Stimulated activated CD4-positive, alpha-beta T cell treated with anti-CD3 and anti-CD28 coated beads, Interleukin-4, amount 100 ng/mL, for 24 hours (primary cell): Measurements from ENCODE around the gene FOXD2.
A peak's percentile ranks its signal among the peaks of the same experiment; 100 is the strongest.

Experiments used
- DNase-seq: peaks from one replicate; pipeline ENCODE4 v3.0.0-alpha.2; 2020

Gene FOXD2

DNA sequence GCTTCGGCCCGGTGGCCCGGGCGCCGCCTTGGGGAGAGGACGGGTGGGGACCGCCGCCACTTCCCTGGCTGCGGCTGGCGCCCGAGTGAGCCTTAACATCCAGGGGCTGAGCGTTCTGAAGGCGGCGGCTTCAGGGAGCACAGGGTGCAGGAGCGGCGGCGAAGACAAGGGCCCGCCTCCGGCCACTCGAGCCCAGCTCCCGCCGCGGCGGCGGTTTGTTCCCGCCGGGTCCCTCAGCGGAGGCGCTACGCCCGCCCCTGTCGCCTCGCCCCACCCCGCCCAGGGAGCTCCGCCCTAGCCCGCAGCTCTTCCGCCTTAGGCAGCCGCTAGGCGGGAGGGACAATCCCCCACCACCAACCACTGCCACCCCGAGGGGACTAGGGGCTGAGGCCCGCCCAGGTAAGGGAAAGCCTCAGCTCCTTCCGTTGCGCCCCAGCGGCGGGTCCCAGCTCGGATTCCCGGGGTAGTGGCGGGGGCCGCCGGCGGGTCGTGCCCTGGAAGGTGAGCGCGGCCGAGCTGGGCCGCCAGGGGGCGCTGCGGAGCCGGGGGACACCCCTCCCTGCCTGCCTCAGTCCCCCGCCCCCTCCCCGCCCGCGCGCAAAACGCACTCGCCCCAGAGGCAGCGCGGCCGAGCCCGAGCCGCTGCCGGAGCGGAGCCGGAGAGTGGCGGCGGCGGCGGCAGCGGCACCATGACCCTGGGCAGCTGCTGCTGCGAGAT, at the start of gene FOXD2:
TSS of gene FOXD2 (plus strand) at position 598 of the 718 bp plus-strand sequence. CDS start at position 690, 92 bp downstream.
- DNase-seq, result peak; percentile 89

DNA sequence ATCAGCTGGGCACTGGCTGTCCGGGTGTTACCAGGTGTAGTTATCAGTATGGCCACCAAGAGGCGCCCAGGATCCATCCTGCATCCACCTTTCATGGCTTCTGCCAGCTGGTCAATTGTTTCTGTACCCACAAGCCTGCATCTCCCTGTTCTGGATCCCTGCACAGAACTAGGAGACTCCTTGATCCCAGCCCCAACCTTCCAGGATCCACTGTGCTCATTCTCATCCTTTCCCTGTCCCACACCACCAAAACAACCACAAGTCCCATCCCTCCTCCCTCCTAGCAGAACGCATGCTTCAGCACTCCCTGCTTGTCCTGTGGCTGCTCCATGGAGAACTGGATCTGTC, 49.0 kb upstream of the FOXD2 start:
- DNase-seq, result peak; percentile 44

DNA sequence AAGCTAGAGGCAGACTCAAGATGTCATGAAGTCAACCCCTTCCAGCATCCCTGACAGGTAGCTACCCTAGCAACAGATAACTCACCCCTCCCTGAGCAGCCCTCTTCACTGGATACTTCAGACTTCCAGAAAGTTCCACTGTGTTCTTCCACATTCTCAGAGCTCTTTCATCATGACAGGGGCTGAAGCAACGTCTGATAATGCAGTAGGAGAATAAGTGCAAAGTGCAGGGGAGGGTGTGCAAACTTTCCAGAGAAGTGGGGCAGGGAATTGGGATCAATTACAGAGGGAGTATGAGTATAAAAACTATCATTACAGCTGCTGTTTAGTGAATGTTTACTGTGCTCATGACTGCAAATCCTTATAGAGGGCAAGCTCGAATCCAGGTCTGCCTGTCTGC, 48.1 kb upstream of the FOXD2 start:
- no peak for DNase-seq

DNA sequence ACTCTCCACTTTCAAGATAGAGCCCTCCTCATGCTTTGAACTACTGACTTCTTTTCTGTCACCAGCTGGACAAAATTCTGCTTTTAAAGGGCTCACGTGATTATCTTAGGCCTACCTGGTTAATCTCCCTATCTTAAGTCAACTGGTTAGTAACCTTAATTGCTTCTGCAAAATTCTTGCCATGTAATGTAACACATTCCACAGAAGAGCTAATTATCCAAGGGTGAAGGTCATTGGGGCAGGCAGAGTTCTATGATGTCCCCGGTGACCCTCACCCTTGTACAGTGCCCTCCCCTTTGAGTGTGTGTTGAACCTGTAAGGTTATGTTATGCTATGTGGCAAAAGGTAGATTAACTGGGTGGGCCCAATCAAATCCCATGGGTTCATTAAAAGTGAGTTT, 47.0 kb upstream of the FOXD2 start:
- DNase-seq, result no peak

DNA sequence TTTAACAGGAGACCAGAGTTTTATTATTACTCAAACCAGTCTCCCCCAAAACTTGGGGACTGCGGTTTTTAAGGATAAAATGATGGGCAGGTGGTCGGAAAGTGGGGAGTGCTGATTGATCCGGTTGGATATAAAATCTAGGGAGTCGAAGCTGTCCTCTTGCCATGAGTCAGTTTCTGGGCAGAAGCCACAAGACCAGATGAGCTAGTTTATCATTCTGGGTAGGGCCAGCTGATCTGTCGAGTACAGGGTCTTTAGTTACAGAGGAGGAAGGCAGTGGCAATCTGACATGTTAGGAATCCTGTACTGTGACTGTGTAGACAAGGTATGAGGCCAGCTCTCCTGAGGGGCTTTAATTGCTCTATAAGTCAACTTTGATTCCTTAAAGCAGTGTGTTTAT, 44.7 kb upstream of the FOXD2 start:
- DNase-seq, result no peak

DNA sequence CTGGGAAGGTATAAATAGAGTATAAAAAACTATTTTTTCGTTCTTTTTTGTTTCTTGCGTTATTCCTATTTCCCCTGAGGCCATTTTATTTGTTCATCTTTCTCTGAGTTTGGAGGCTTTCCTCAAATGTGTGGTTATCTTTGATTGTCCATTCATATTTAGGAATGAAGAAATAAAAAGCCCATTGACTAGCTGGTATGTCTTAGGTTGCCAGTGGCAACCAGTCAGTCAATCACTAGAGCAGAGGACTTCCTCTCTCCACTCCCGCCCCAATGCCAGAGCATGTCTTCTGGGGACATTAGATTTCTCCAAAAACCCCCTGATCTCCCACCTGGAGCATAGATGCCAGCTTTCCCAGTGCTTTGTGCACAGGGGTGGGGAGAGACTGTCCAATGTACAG, 42.4 kb upstream of the FOXD2 start:
- no peak for DNase-seq

DNA sequence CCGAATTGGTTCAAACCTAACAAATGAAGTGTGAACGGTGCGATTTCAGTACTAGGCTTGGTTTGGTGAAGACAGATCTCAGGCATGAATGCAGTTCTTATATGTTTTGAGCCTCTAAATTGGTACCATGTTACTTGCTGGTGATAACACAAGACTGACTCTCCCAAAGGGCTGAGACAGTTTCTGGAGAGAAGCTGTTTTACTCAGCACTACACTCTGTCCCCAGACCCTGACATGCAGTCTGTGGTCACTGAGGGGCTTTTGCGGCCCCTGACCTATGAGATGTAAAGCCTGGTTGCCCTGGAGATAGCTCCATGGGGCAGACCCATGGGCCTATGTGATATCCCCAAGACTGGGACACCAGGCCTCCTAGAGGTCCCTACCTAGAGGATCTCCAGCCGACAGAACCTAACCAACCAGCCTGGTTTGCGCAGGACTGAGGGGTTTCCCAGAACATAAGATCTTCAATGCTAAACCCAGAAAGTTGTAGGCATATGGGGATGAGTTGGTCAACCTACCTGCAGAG, 41.1 kb upstream of the FOXD2 start:
- no peak for DNase-seq

DNA sequence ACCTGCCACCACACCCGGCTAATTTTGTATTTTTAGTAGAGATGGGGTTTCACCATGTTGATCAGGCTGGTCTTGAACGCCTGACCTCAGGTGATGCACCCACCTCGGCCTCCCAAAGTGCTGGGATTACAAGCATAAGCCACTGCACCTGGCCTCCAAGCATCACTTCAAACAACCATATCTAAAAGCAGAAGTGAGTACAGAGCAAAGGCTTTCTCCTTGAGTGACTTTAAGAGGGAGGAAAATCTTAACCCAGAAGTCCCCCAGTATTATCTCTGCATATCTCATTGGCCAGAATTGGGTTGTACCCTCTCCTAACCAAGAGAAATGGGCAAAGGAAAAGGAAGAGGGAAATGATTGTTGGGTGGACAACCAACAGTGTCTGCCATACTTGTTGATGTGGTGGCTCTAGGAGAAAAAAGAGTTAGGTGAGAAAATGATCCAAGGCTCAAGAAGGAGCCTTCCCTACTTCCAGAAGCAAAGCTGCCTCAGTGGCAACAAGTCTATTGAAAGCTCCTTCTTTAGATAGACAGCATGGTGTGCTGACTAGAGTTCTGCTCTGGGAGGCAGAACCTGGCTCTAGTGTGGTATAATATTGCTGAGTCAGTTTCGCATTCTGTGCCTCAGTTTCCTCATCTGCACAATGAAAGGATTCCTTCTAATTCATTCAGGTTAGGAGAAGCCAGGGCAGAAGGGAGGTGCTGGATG, 38.6 kb upstream of the FOXD2 start:
- no peak for DNase-seq

DNA sequence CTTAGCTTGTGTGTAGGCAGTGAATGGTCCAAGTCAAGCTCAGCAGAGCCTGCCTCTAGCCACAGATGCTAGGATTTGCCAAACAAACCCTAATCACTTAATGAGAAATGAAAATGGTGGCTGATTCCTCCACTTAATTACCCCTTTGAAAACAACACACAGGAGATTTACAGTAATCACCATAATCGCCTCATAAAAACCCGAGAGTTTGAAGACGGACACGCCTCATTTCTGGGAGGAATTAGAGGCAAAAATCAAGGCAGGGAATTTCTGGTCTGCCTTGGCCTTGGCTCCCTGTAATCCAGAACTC, 38.0 kb upstream of the FOXD2 start:
- no peak for DNase-seq

DNA sequence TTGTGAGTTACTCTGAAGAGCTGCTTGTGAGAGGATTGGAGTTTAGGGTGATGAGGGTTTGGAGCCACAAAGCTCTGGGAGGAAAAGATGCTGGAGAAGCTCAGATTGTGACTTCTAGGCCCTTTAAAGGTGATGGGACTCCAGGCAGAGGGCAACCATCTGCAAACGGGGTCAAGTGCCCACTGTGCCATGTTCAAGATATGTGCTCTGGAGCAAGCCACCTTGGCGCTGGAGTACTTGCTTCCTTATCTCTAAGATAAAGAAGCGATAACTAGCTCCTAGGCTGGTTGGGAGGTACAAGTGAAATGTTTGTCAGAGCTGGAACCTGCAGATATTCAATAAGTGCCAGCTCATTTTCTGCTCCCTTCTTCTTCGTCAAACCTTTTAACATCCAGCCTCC, 36.1 kb upstream of the FOXD2 start:
- DNase-seq, result no peak

DNA sequence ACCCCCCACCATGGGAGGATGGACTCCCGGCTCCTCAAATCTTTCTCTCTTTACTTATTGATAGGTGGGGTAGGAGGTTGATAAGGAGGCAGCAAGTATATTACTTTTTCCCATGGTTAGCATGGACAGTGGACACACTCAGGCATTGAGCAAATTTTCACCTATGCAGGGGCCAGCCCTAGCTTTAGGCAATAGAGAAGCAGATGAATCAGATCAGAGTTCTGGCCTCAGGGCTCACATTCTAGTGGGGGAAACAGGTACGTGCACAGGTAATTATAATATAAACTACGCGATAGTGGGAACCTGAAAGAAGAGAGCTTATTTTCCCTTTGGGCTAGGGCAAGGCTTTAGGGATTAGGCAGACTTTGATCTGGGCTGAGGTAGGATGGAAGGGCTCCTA, 35.3 kb upstream of the FOXD2 start:
- DNase-seq, result no peak

DNA sequence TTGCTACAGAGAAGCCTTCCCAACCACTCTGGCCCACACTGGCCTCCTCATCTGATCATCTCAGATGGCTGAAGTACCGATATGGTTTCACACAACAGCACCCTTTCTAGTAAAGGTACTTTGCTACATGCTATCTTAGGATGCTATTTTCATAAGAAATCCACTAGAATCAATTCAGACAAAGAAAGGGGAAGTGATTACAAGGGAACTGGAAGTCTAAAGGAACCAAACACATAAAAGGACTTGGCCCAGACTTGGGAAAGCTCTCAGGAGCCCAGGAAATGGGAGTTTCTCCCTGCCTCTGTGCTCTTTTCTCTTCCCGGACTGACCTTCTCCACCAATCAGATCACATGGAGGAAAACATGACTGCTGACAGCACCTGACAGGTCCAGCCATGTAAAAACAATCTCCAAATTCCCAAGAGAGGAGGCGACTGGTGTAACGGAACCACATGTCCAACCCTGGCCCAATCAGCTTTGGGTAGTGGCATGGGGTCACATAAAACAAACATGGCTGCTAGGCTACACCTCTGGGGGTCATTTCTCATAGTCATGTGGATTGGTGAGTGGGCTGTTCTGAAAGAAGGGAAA, 34.4 kb upstream of the FOXD2 start:
- no peak for DNase-seq

DNA sequence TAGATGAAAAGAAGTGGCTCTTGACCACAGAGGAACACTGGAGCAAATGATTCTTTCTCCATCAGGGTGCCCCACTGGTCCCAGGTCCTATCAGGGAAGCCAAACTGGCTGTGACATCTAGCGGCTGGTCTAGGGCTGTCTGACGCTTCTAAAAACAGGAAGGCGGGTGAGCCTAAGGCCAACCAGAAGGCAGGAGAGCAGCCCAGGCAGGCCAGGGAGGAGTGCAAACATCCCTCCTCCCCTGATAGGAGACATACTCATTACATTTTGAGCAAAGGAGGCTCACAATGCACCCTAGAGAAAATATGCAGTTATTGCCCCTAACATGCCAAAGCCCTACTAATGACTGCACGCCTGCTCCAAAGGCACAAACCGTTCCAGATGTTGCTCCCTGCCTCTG, 32.1 kb upstream of the FOXD2 start:
- DNase-seq, result no peak

DNA sequence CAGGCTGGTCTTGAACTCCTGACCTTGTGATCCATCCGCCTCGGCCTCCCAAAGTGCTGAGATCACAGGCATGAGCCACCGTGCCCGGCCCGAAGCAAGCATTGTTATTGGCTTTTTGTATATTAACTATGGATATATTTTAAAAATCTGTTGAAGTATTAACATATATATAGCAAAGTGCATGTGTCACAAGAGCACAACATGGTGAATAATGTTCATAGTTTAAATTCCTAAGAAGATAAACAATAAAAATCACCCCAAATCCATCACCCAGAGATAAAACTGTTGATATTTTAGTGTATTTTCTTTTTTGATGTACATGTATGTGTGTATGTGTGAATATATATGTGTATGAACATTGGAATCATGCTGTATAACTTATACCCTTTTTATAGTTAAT, 30.9 kb upstream of the FOXD2 start:
- no peak for DNase-seq

DNA sequence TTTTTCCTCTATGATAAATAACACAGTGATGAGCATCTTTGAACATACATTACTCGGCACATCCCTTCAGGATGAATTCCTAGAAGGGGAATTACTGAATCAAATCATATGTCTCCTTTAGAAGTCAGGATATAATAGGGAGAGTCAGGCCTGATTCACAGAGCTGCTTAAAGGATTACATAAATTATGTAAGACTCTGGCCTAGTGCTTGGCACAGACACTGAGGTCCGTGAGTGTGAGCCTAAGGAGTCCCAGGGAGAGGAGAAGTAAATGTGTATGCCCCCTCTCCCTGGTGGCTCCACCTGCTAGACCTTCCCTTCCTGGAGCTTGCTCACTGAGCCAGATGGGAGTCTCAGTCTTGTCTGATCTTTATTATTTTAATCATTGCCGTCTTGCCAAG, 30.4 kb upstream of the FOXD2 start:
- no peak for DNase-seq

DNA sequence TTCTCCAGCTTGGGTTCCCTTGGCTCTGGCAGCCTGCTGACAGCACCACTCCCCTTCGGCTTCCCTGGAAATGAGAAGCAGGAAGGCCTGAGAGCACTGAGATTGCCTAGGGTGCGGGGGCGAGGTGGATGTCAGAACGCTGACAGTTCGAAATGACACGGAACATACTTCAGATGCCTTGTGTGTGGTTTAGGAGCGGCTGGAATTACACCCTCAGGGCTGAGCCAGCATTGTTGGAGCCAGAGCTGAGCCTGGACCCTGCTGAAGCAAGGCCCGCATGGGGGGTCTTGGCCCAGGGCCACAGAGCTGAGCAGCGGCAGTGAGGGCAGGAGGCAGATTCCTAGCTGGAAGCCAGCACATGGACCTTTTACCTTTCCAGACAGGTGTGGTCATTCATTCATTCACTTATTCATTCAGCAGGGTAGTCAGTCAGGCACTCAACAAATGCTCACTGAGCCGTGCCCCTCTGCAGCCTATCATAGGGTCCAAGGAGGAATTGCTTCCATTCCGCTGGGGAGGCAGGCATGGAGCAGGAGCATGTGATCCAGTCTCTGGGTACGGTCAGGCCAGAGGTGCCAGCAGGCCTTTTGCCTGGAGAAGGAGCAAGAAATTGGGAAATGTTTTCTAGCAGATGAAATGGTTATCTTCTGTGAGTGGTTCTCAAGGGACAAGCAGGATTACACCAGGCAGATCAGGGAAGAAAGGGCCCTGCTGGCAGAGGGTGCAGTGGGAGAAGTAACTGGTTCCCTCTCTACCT, 28.4 kb upstream of the FOXD2 start:
- DNase-seq, result no peak

DNA sequence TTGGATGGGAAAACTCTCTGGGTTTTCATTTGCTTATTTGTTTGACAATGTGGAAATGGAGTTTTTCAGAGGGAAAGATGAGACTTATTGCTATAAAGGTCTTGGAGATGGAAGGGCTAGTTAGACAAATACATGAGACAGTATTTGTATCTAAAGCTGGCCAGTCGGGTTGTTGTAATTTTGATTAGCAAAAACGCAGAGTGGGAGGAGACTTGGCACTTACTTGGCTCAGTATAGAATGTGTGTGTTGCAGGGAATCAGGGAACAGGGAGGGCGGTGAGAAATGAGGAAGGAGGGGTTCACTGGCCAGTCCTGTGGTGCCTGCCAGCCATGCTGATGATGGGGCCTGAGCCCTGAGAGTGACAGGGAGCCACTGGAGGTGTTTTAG, 27.8 kb upstream of the FOXD2 start:
- DNase-seq, result no peak

DNA sequence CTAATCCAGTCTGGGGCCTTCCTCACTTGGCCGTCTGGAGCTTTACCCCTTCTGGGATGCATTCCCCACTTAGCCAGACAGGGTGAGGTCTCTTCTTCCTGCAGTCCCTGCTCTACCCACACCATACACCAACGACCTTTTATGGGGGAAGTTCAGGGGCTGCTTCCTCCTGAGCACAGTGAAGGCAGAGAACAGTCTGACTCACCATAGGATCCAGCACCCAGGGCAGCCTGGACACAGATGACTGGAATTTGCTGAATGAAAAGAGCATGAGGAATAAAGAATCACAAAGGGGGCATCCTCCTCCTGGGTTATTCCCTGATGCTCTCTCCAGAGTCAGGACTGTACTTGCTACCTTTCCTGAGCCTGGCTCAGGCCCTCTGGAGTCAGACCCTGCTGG, 26.4 kb upstream of the FOXD2 start:
- no peak for DNase-seq

DNA sequence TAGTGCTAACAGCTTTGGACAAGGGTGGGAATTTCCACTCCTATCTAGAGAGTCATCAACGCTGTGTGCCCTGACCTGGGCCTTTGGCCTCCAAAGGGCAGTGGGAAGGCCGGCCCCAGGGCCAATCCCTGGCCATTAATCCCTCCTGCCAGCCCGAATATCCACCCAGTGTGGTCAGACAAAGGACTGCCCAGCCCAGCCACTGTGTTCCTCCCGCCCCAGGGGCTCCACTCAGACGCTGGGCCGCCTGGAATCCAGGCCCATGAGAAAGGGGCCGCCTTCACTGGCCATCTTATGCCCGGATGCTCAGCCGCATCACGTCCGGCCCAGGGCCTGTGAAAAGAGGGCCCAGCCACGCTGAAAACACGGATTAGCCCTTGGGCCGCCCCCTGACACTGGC, 25.4 kb upstream of the FOXD2 start:
- no peak for DNase-seq

DNA sequence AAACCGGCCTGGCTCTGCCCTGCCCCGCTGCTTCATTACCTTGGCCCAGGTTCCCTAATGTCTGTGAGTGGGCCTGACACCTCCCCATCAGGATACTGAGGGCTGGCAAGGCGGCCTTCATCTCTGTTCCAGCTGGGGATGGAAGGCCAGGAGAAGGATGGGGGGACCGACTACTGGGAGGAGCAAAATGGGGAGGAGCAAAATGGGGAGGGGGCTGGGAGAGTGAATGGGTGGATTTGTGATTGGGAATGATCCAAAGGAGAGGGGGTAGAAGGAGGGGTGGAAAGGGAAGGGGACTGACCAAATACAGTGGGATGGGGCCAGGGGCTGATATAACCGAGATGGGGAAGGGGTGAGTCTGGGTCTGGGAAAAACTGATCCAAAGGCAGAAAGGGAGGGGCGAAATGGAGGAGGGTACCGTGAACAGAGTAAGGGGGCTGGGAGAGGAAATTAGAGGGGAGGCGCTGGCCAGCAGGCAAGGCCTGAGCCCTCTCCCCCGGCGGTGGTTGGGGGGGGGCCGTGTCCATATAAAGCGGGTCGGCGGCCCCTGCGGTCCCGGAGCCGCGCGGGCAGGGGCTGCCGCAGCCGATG, 22.0 kb upstream of the FOXD2 start, which contains the start of gene FOXE3:
TSS of gene FOXE3 (plus strand) at position 558 of the 591 bp plus-strand sequence. CDS start at position 589, 31 bp downstream.
- DNase-seq, result no peak

DNA sequence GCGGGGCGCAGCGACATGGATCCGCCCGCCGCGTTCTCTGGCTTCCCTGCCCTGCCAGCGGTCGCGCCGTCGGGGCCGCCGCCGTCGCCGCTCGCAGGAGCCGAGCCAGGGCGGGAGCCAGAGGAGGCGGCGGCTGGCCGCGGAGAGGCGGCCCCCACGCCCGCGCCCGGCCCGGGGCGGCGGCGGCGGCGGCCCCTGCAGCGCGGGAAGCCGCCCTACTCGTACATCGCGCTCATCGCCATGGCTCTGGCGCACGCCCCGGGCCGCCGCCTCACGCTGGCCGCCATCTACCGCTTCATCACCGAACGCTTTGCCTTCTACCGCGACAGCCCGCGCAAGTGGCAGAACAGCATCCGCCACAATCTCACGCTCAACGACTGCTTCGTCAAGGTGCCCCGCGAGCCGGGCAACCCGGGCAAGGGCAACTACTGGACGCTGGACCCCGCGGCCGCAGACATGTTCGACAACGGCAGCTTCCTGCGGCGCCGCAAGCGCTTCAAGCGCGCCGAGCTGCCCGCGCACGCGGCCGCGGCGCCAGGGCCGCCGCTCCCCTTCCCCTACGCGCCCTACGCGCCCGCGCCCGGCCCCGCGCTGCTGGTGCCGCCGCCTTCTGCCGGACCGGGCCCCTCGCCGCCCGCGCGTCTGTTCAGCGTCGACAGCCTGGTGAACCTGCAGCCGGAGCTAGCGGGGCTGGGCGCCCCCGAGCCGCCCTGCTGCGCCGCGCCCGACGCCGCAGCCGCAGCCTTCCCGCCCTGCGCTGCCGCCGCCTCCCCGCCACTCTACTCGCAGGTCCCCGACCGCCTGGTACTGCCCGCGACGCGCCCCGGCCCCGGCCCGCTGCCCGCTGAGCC, 21.3 kb upstream of the FOXD2 start:
- DNase-seq, result no peak
